ENCODE measurements around the gene OR2T4. TPM values are rescaled to one million over a fixed set of nuclear protein-coding genes. Genes with fewer than 3 reads are reported as not detected.

Gene OR2T4, protein sequence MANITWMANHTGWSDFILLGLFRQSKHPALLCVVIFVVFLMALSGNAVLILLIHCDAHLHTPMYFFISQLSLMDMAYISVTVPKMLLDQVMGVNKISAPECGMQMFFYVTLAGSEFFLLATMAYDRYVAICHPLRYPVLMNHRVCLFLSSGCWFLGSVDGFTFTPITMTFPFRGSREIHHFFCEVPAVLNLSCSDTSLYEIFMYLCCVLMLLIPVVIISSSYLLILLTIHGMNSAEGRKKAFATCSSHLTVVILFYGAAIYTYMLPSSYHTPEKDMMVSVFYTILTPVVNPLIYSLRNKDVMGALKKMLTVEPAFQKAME
- polyA plus RNA-seq (2011; rRNA removed) (not detected in 2 replicates), polyA plus RNA-seq (2017; fragmentation: RNase III; extraction: RNeasy Plus Mini Kit Qiagen cat#74134 plus additional on column Dnase treatment) (not detected in 3 replicates), polyA minus RNA-seq (2011; rRNA and poly(A)+ RNA removed) (not detected in 2 replicates)
- polyA plus RNA-seq (2012; cell fraction: cytosol; rRNA removed): not detected in 2 replicates
- not detected in 2 replicates for polyA plus RNA-seq (2012; cell fraction: nucleus; rRNA removed)

DNA sequence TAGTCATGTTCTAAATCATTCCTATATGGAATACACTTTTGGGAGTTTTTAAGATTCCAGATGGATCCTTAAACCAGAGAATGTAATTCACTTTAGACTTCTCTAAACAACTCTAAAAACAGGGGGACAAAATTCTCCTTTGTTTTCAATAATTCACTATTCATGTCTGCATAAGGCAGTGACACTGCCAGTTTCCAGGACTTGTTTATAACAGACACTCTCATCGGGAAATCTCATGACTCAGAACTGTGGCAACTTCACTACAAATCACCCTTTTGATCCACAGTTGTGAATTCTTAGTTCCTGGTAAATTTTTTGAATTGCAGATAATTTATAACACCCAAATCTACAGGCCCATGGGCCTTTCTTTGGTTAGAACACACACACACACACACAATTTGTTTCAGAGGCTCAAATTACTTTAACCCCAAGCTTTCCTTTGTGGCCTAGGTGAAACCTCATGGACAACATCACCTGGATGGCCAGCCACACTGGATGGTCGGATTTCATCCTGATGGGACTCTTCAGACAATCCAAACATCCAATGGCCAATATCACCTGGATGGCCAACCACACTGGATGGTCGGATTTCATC, at the start of gene OR2T4:
TSS of gene OR2T4 (plus strand) at position 545 of the 595 bp plus-strand sequence. CDS start at position 545, 0 bp downstream.
- H3K4me2 ChIP-seq: no peak within 1 kb of the TSS
- ATAC-seq (no peak), FAIRE-seq (no peak), DNase-seq (ENCODE audit: low read depth in 1 of 2, low spot score in 1 of 2) (no peak)
- no peaks in the 10 kb centered on the region for H3K9me3 ChIP-seq
- ChIA-PET POLR2A (no interaction called here), CTCF (no interaction called here)
- no peak within 1 kb of the TSS for H3K4me3 ChIP-seq
- no peak within 1 kb of the TSS for H3K27ac ChIP-seq
- 0% methylated on average over 3 of the region's 3 CpGs for WGBS (ENCODE audit: missing lambda C conversion rate)
- H3K4me1 ChIP-seq: no peaks in the 10 kb centered on the region
- TF ChIP-seq, protein P1, sequence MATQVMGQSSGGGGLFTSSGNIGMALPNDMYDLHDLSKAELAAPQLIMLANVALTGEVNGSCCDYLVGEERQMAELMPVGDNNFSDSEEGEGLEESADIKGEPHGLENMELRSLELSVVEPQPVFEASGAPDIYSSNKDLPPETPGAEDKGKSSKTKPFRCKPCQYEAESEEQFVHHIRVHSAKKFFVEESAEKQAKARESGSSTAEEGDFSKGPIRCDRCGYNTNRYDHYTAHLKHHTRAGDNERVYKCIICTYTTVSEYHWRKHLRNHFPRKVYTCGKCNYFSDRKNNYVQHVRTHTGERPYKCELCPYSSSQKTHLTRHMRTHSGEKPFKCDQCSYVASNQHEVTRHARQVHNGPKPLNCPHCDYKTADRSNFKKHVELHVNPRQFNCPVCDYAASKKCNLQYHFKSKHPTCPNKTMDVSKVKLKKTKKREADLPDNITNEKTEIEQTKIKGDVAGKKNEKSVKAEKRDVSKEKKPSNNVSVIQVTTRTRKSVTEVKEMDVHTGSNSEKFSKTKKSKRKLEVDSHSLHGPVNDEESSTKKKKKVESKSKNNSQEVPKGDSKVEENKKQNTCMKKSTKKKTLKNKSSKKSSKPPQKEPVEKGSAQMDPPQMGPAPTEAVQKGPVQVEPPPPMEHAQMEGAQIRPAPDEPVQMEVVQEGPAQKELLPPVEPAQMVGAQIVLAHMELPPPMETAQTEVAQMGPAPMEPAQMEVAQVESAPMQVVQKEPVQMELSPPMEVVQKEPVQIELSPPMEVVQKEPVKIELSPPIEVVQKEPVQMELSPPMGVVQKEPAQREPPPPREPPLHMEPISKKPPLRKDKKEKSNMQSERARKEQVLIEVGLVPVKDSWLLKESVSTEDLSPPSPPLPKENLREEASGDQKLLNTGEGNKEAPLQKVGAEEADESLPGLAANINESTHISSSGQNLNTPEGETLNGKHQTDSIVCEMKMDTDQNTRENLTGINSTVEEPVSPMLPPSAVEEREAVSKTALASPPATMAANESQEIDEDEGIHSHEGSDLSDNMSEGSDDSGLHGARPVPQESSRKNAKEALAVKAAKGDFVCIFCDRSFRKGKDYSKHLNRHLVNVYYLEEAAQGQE (IDR thresholded peaks at IDR 0.05): no peak
- no peak for TF ChIP-seq CEBPB (IDR thresholded peaks at IDR 0.05)

- FAIRE-seq (no peak), DNase-seq (ENCODE audit: low read depth in 1 of 2, low spot score in 1 of 2) (no peak), ATAC-seq (no peak)
- TF ChIP-seq GATA3 (IDR thresholded peaks at IDR 0.05; ENCODE audit: borderline replicate concordance) (no peak), HOXA7 (CRISPR knock-in tag; IDR thresholded peaks at IDR 0.05) (no peak), ZFP36 (IDR thresholded peaks at IDR 0.05; ENCODE audit: borderline replicate concordance, partially characterized antibody) (no peak), EHMT2 (IDR thresholded peaks at IDR 0.05; ENCODE audit: low read depth) (no peak), ZSCAN20 (CRISPR knock-in tag; IDR thresholded peaks at IDR 0.05) (no peak), CEBPB (IDR thresholded peaks at IDR 0.05) (no peak), POLR2A (IDR thresholded peaks at IDR 0.05; ENCODE audit: low read length) (no peak), KDM1A (IDR thresholded peaks at IDR 0.05; ENCODE audit: low read depth) (no peak), NFE2L2 (conservative IDR thresholded peaks at IDR 0.05; ENCODE audit: low read length) (no peak), PBX3 (IDR thresholded peaks at IDR 0.05) (no peak), BHLHE40 (IDR thresholded peaks at IDR 0.05; ENCODE audit: low read depth, low read length) (no peak), RNF2 (IDR thresholded peaks at IDR 0.05; ENCODE audit: borderline replicate concordance, low read depth) (no peak), RCOR1 (IDR thresholded peaks at IDR 0.05; ENCODE audit: low read depth, low read length) (no peak), HES2 (IDR thresholded peaks at IDR 0.05) (no peak), PHF8 (IDR thresholded peaks at IDR 0.05; ENCODE audit: borderline replicate concordance, low read depth) (no peak)
- TF ChIP-seq, protein P2, sequence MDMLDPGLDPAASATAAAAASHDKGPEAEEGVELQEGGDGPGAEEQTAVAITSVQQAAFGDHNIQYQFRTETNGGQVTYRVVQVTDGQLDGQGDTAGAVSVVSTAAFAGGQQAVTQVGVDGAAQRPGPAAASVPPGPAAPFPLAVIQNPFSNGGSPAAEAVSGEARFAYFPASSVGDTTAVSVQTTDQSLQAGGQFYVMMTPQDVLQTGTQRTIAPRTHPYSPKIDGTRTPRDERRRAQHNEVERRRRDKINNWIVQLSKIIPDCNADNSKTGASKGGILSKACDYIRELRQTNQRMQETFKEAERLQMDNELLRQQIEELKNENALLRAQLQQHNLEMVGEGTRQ (IDR thresholded peaks at IDR 0.05): no peak
- TF ChIP-seq, protein P3, sequence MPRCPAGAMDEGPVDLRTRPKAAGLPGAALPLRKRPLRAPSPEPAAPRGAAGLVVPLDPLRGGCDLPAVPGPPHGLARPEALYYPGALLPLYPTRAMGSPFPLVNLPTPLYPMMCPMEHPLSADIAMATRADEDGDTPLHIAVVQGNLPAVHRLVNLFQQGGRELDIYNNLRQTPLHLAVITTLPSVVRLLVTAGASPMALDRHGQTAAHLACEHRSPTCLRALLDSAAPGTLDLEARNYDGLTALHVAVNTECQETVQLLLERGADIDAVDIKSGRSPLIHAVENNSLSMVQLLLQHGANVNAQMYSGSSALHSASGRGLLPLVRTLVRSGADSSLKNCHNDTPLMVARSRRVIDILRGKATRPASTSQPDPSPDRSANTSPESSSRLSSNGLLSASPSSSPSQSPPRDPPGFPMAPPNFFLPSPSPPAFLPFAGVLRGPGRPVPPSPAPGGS (IDR thresholded peaks at IDR 0.05): no peak
- H3K4me3 ChIP-seq: no peak overlapping the region
- H3K4me2 ChIP-seq: no peak overlapping the region
- H3K9me3 ChIP-seq: peaks cover 8% of the 10 kb centered on the region; the same call in 1 of the 3 replicates
- ChIA-PET POLR2A (no interaction called here), CTCF (no interaction called here)
- WGBS (ENCODE audit: missing lambda C conversion rate): 8% methylated on average over 9 of the region's 11 CpGs
- H3K27ac ChIP-seq: no peak overlapping the region
- no peaks in the 10 kb centered on the region for H3K4me1 ChIP-seq
Measured at GRCh38 chr1:248316796-248317195, 44.7 kb upstream of the OR2T4 start.

All from A549 (cell line).